ENCODE data around the gene HAS3. TPM values are rescaled to one million over a fixed set of nuclear protein-coding genes. Genes with fewer than 3 reads are reported as not detected.

The HAS3 gene
- total RNA-seq, 1 experiment from 2014 or later = 6.9 TPM

DNA sequence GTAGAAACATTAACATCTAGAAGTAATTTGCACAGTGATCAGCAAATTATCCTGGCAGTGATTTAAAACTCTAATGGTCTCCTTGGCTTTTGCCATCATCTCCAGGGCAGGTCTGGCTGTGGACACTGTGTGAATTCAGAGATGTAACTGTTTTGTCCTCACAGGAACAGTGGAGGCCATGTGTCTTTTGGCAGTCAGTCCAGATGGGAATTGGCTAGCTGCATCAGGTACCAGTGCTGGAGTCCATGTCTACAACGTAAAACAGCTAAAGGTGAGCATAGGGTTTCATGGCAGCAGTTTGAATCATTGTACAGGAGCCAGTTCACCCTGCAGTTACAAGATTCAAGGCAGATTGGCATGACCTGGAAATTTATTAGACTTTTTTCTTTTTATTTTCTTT, 54.7 kb downstream of the HAS3 start:
- ATAC-seq (no peak), DNase-seq (ENCODE audit: low read depth, low spot score) (no peak)
- Histone ChIP-seq H3K4me1 (ENCODE audit: control insufficient read depth, insufficient read depth, low read length) (no peaks in the 10 kb centered on the region), H3K27ac (ENCODE audit: low read length) (no peak overlapping the region), H3K36me3 (ENCODE audit: control insufficient read depth, insufficient read depth, low read length) (peaks cover 16% of the 10 kb centered on the region), H3K27me3 (ENCODE audit: control insufficient read depth, insufficient read depth, low read length) (no peaks in the 10 kb centered on the region), H3K4me3 (ENCODE audit: low read depth in 2 of 2, low read length in 2 of 2) (no peak overlapping the region), H3K9me3 (ENCODE audit: control insufficient read depth, insufficient read depth, low read depth, low read length) (no peaks in the 10 kb centered on the region)
- in situ Hi-C loops (cut with HindIII; ENCODE audit: low pct_unique_long_range_greater_than_20kb, low sequenced_read_pairs) = no loop called here
- ChIA-PET CTCF (interaction anchor here (0.8 kb wide), 1 partner anchor 1076 kb away, joined by 6 read pairs; no protein-coding TSS in a partner anchor), POLR2A (no interaction called here)
- BruUV-seq (replicated peaks) = no TSS peak
- intact Hi-C loops (cut with micrococcal nuclease; ENCODE audit: unreplicated experiment) = no loop called here
- no peak for TF ChIP-seq TCF7L2 (IDR thresholded peaks at IDR 0.05; ENCODE audit: low read depth, low read length)
- TF ChIP-seq, protein P1, sequence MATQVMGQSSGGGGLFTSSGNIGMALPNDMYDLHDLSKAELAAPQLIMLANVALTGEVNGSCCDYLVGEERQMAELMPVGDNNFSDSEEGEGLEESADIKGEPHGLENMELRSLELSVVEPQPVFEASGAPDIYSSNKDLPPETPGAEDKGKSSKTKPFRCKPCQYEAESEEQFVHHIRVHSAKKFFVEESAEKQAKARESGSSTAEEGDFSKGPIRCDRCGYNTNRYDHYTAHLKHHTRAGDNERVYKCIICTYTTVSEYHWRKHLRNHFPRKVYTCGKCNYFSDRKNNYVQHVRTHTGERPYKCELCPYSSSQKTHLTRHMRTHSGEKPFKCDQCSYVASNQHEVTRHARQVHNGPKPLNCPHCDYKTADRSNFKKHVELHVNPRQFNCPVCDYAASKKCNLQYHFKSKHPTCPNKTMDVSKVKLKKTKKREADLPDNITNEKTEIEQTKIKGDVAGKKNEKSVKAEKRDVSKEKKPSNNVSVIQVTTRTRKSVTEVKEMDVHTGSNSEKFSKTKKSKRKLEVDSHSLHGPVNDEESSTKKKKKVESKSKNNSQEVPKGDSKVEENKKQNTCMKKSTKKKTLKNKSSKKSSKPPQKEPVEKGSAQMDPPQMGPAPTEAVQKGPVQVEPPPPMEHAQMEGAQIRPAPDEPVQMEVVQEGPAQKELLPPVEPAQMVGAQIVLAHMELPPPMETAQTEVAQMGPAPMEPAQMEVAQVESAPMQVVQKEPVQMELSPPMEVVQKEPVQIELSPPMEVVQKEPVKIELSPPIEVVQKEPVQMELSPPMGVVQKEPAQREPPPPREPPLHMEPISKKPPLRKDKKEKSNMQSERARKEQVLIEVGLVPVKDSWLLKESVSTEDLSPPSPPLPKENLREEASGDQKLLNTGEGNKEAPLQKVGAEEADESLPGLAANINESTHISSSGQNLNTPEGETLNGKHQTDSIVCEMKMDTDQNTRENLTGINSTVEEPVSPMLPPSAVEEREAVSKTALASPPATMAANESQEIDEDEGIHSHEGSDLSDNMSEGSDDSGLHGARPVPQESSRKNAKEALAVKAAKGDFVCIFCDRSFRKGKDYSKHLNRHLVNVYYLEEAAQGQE (IDR thresholded peaks at IDR 0.05; ENCODE audit: insufficient read depth in 1 of 2, low read depth in 2 of 2, low read length in 1 of 2) = no peak
- no peak for TF ChIP-seq SIN3A (IDR thresholded peaks at IDR 0.05; ENCODE audit: borderline replicate concordance, insufficient read depth, low read depth, low read length)
- TF ChIP-seq, protein P2, sequence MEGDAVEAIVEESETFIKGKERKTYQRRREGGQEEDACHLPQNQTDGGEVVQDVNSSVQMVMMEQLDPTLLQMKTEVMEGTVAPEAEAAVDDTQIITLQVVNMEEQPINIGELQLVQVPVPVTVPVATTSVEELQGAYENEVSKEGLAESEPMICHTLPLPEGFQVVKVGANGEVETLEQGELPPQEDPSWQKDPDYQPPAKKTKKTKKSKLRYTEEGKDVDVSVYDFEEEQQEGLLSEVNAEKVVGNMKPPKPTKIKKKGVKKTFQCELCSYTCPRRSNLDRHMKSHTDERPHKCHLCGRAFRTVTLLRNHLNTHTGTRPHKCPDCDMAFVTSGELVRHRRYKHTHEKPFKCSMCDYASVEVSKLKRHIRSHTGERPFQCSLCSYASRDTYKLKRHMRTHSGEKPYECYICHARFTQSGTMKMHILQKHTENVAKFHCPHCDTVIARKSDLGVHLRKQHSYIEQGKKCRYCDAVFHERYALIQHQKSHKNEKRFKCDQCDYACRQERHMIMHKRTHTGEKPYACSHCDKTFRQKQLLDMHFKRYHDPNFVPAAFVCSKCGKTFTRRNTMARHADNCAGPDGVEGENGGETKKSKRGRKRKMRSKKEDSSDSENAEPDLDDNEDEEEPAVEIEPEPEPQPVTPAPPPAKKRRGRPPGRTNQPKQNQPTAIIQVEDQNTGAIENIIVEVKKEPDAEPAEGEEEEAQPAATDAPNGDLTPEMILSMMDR (IDR thresholded peaks at IDR 0.05) = no peak
- TF ChIP-seq POLR2AphosphoS5 (IDR thresholded peaks at IDR 0.05; ENCODE audit: low read depth, low read length) = no peak

DNA sequence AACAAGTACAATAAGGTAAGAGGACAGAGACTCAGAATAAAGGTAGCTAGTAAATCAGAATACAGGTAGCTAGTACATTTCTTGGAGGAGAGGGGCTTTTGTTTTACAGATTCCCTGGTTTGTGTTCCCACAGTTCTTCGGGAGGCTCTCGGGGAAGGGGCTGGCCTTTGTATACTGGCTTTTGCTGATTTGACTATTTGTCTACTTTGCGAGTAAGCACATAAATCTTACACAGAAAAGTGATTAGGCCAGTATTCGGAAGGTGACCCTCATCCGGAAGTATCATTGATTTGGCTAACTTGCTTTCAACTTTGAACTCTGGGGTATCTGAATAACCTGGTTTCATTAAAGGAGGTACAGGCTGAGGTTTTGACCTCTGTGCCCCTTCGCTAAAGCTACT, 60.1 kb downstream of the HAS3 start:
- DNase-seq (ENCODE audit: low read depth, low spot score) (no peak), ATAC-seq (no peak)
- intact Hi-C loops (cut with micrococcal nuclease; ENCODE audit: unreplicated experiment) (no loop called here), in situ Hi-C loops (cut with HindIII; ENCODE audit: low pct_unique_long_range_greater_than_20kb, low sequenced_read_pairs) (no loop called here)
- POLR2A ChIA-PET = no interaction called here
- Histone ChIP-seq H3K4me3 (ENCODE audit: low read depth in 2 of 2, low read length in 2 of 2) (no peak overlapping the region), H3K9me3 (ENCODE audit: control insufficient read depth, insufficient read depth, low read depth, low read length) (no peaks in the 10 kb centered on the region), H3K27me3 (ENCODE audit: control insufficient read depth, insufficient read depth, low read length) (no peaks in the 10 kb centered on the region), H3K4me1 (ENCODE audit: control insufficient read depth, insufficient read depth, low read length) (no peaks in the 10 kb centered on the region), H3K36me3 (ENCODE audit: control insufficient read depth, insufficient read depth, low read length) (peaks cover 9% of the 10 kb centered on the region), H3K27ac (ENCODE audit: low read length) (no peak overlapping the region)
- CTCF ChIA-PET = no interaction called here
- TF ChIP-seq, protein P1 (IDR thresholded peaks at IDR 0.05; ENCODE audit: insufficient read depth in 1 of 2, low read depth in 2 of 2, low read length in 1 of 2) = no peak
- TF ChIP-seq, protein P2 (IDR thresholded peaks at IDR 0.05) = no peak
- TF ChIP-seq TCF7L2 (IDR thresholded peaks at IDR 0.05; ENCODE audit: low read depth, low read length) (no peak), SIN3A (IDR thresholded peaks at IDR 0.05; ENCODE audit: borderline replicate concordance, insufficient read depth, low read depth, low read length) (no peak), POLR2AphosphoS5 (IDR thresholded peaks at IDR 0.05; ENCODE audit: low read depth, low read length) (no peak)
- BruUV-seq (replicated peaks) = no TSS peak
